CD14-positive monocyte (primary cell): ENCODE data around the gene WDCP. TPM values are rescaled to one million over a fixed set of nuclear protein-coding genes. Genes with fewer than 3 reads are reported as not detected.

ENCODE experiments used
- DNase-seq, 3 donors: peaks; one replicate each; pipeline ENCODE4 v3.0.0-alpha.2; 2011 to 2022
- H2AFZ ChIP-seq: 2 replicates; pipeline ENCODE4 v1.6.0; 2012; ENCODE audit warnings: mild to moderate bottlenecking, low read depth, low read length, inconsistent platforms; ENCODE audit not compliant: insufficient read depth, poor library complexity, severe bottlenecking
- H3K27ac ChIP-seq, 2 donors: 1 replicate in 1 of 2; 2 replicates in 1 of 2; pipeline ENCODE4 v1.5.1; 2012 to 2013; ENCODE audit warnings: low read length in 2 of 2, control low read depth in 1 of 2, inconsistent platforms in 1 of 2, low read depth in 1 of 2, mild to moderate bottlenecking in 1 of 2
- H3K27me3 ChIP-seq, 2 donors: one replicate each; pipeline versions ENCODE4 v1.6.0 to v1.6.1; 2011 to 2013; ENCODE audit warnings: low read length in 2 of 2; ENCODE audit not compliant: control insufficient read depth in 2 of 2, insufficient read depth in 2 of 2
- H3K36me3 ChIP-seq, 2 donors: replicated peaks in 1 of 2; 1 replicate in 1 of 2; 2 replicates in 1 of 2; pipeline versions ENCODE4 v1.5.1 to v1.6.1; 2012 to 2013; ENCODE audit warnings: low read length in 2 of 2, control low read depth in 1 of 2, inconsistent platforms in 1 of 2, mild to moderate bottlenecking in 1 of 2; ENCODE audit not compliant: insufficient read depth in 2 of 2, control insufficient read depth in 1 of 2
- H3K4me1 ChIP-seq, 2 donors: 1 replicate in 1 of 2; 2 replicates in 1 of 2; pipeline versions ENCODE4 v1.5.1 to v1.6.1; 2012 to 2013; ENCODE audit warnings: low read length in 2 of 2, control low read depth in 1 of 2, inconsistent platforms in 1 of 2, mild to moderate bottlenecking in 1 of 2, moderate library complexity in 1 of 2; ENCODE audit not compliant: insufficient read depth in 2 of 2, control insufficient read depth in 1 of 2
- H3K4me2 ChIP-seq: replicated peaks from 2 replicates; pipeline ENCODE3; 2012; ENCODE audit warnings: low read length, moderate library complexity, mild to moderate bottlenecking; ENCODE audit not compliant: poor library complexity, severe bottlenecking; ENCODE audit errors: extremely low read depth
- H3K4me3 ChIP-seq, 3 experiments: fragments of 200-600 bp in 1 of 3; sonication (generic) in 1 of 3; replicated peaks in 1 of 3; 1 replicate in 2 of 3; 2 replicates in 1 of 3; pipeline ENCODE4 v1.5.1; 2011 to 2013; ENCODE audit warnings: low read length in 3 of 3, mild to moderate bottlenecking in 3 of 3, control low read depth in 2 of 3, low read depth in 2 of 3, inconsistent platforms in 1 of 3, moderate library complexity in 1 of 3
- H3K79me2 ChIP-seq: 2 replicates; pipeline ENCODE4 v1.6.0; 2012; ENCODE audit warnings: mild to moderate bottlenecking, control low read depth, inconsistent platforms, low read length, moderate library complexity; ENCODE audit not compliant: insufficient read depth
- H3K9ac ChIP-seq: 2 replicates; pipeline ENCODE4 v1.6.0; 2017; ENCODE audit warnings: low read length, mild to moderate bottlenecking; ENCODE audit not compliant: insufficient read depth, poor library complexity, severe bottlenecking
- H3K9me3 ChIP-seq, 2 donors: replicated peaks in 1 of 2; 1 replicate in 1 of 2; 2 replicates in 1 of 2; pipeline versions ENCODE4 v1.5.1 to v1.6.1; 2012 to 2013; ENCODE audit warnings: low read length in 2 of 2, control low read depth in 1 of 2; ENCODE audit not compliant: control insufficient read depth in 1 of 2, insufficient read depth in 1 of 2
- H4K20me1 ChIP-seq: 2 replicates; pipeline ENCODE4 v1.6.0; 2012; ENCODE audit warnings: mild to moderate bottlenecking, low read length, control low read depth, moderate library complexity; ENCODE audit not compliant: insufficient read depth
- H3K27ac Mint-ChIP-seq, 7 donors: one replicate each; pipeline ENCODE4 v1.8.0; 2020; ENCODE audit warnings: mild to moderate bottlenecking in 7 of 7, mixed read lengths in 7 of 7, moderate library complexity in 6 of 7, inconsistent platforms in 2 of 7
- H3K27me3 Mint-ChIP-seq, 3 donors: one replicate each; pipeline ENCODE4 v1.8.0; 2021 to 2022; ENCODE audit warnings: low read depth in 3 of 3, mild to moderate bottlenecking in 3 of 3, mixed read lengths in 3 of 3, moderate library complexity in 3 of 3, inconsistent platforms in 1 of 3
- H3K36me3 Mint-ChIP-seq, 2 donors: one replicate each; pipeline ENCODE4 v1.8.0; 2020; ENCODE audit warnings: mixed read lengths in 2 of 2, inconsistent platforms in 1 of 2, mild to moderate bottlenecking in 1 of 2
- H3K4me1 Mint-ChIP-seq: one replicate; pipeline ENCODE4 v1.8.0; 2020; ENCODE audit warnings: mild to moderate bottlenecking, mixed read lengths
- H3K4me3 Mint-ChIP-seq, 2 donors: one replicate each; pipeline ENCODE4 v1.8.0; 2020; ENCODE audit warnings: mild to moderate bottlenecking in 2 of 2, mixed read lengths in 2 of 2, moderate library complexity in 1 of 2
- H3K9me3 Mint-ChIP-seq, 7 donors: one replicate each; pipeline ENCODE4 v1.8.0; 2020 to 2022; ENCODE audit warnings: mixed read lengths in 7 of 7, mild to moderate bottlenecking in 6 of 7, moderate library complexity in 6 of 7, inconsistent platforms in 2 of 7
- CTCF ChIP-seq: fragments of 200-600 bp; IDR thresholded peaks from one replicate; pipeline ENCODE4 v1.8.0; 2022; ENCODE audit warnings: antibody characterized with exemption, mild to moderate bottlenecking
- WGBS: methylation state at CpG from one replicate; pipeline ENCODE4 v1.1.5; 2013; ENCODE audit warnings: missing lambda C conversion rate; ENCODE audit not compliant: insufficient coverage; 5-methylcytosine and 5-hydroxymethylcytosine counted together
- intact Hi-C, 2 donors: fragments of 100-400 bp; cut with micrococcal nuclease; formaldehyde crosslinking; loops; one replicate each; pipeline versions ENCODE4 v1.15.0 to v1.15.1; 2023
- polyA plus RNA-seq, 3 donors: library from polyadenylated mRNA; depleted of rRNA in 1 of 3; unstranded in 2 of 3; stranded (reverse) in 1 of 3; fragments of 300-500 nt in 2 of 3; fragments of >200 nt in 1 of 3; fragmentation: Illumina TruSeq in 2 of 3; gene quantifications; 1 replicate in 2 of 3; 2 replicates in 1 of 3; pipeline ENCODE4 v1.2.3, GENCODE V29; 2012 to 2021
- small RNA-seq: library from RNA; depleted of rRNA; stranded (forward); fragments of <200 nt; gene quantifications from one replicate; pipeline ENCODE3, GENCODE V24; 2012; ENCODE audit warnings: low read depth; ENCODE audit not compliant: insufficient read length

The WDCP gene
- polyA plus RNA-seq, 3 donors, result 0.43 to 1.3 (median 0.69) TPM

- H3K27ac Mint-ChIP-seq, result no peak overlapping the region
- WGBS, result no CpG with 5 or more reads among the region's 2 CpGs
- Histone ChIP-seq H3K9ac (no peak overlapping the region), H3K36me3 (peaks cover 20 to 27% of the 10 kb centered on the region in 2 donors), H4K20me1 (no peaks in the 10 kb centered on the region), H3K9me3 (no peaks in the 10 kb centered on the region), H2AFZ (no peak overlapping the region), H3K79me2 (no peaks in the 10 kb centered on the region), H3K4me3 (no peak overlapping the region), H3K4me2 (no peak overlapping the region), H3K27me3 (no peaks in the 10 kb centered on the region), H3K4me1 (no peaks in the 10 kb centered on the region), H3K27ac (no peak overlapping the region)
- no peak overlapping the region for H3K4me3 Mint-ChIP-seq
- no peaks in the 10 kb centered on the region for H3K4me1 Mint-ChIP-seq
- H3K9me3 Mint-ChIP-seq, result peaks cover 0 to 4% (median 0%) of the 10 kb centered on the region in 7 donors
- peaks cover 14 to 43% of the 10 kb centered on the region in 2 donors for H3K36me3 Mint-ChIP-seq
- H3K27me3 Mint-ChIP-seq, result no peaks in the 10 kb centered on the region
- peak in 1 of 3 donors; percentile 19 for DNase-seq
- intact Hi-C loops, result no loop called here
- no peak for TF ChIP-seq CTCF
These were observed 58.8 kb downstream of the WDCP start for GRCh38 chr2:23988371-23988770.

Small RNA genes within 50 kb of the gene (small RNA-seq; reads per million reads assigned to genes)
- gene RN7SL610P, result not detected
- not detected for gene RNU6-370P

Other genes with a start within 250 kb of the WDCP start
- 10 to 100 TPM in 1 of 3 donors, 1 to 10 TPM in 2; 4.9 to 12.1 (median 7.2) TPM for gene ATAD2B, start 120.3 kb downstream of the WDCP start, polyA plus RNA-seq
- 1 to 10 TPM; 2.0 to 6.8 (median 5.5) TPM for gene UBXN2A, start 106.9 kb downstream of the WDCP start, polyA plus RNA-seq
- under 1 TPM in 2 of 3 donors, not detected in 1; 0.03 to 0.46 TPM for gene MFSD2B, start 37.3 kb downstream of the WDCP start, polyA plus RNA-seq
- gene FKBP1B, start 2.4 kb upstream of the WDCP start, polyA plus RNA-seq, result 10 to 100 TPM in 1 of 3 donors, 1 to 10 TPM in 2; 5.2 to 10.1 (median 7.2) TPM
- gene SF3B6, start 28.9 kb upstream of the WDCP start, polyA plus RNA-seq, result 100 to 1,000 TPM in 2 of 3 donors, 10 to 100 TPM in 1; 67.6 to 172 (median 146) TPM
- 10 to 100 TPM; 24.5 to 41.7 (median 34.9) TPM for gene TP53I3, start 37.4 kb upstream of the WDCP start, polyA plus RNA-seq
- not detected for gene PFN4, start 75.9 kb upstream of the WDCP start, polyA plus RNA-seq
- gene FAM228B, start 76.1 kb upstream of the WDCP start, polyA plus RNA-seq, result 10 to 100 TPM in 1 of 3 donors, 1 to 10 TPM in 2; 6.5 to 16.1 (median 7.5) TPM
- gene FAM228A, start 127.7 kb upstream of the WDCP start, polyA plus RNA-seq, result under 1 TPM in 2 of 3 donors, not detected in 1; 0.09 to 0.17 TPM